NCI-H524 (cell line): ENCODE results near the gene KLHL30.

ENCODE experiments used
- DNase-seq, 2 experiments: peaks; one replicate each; lab custom pipeline; 2025; lab: John Stamatoyannopoulos, UW

Gene KLHL30, protein sequence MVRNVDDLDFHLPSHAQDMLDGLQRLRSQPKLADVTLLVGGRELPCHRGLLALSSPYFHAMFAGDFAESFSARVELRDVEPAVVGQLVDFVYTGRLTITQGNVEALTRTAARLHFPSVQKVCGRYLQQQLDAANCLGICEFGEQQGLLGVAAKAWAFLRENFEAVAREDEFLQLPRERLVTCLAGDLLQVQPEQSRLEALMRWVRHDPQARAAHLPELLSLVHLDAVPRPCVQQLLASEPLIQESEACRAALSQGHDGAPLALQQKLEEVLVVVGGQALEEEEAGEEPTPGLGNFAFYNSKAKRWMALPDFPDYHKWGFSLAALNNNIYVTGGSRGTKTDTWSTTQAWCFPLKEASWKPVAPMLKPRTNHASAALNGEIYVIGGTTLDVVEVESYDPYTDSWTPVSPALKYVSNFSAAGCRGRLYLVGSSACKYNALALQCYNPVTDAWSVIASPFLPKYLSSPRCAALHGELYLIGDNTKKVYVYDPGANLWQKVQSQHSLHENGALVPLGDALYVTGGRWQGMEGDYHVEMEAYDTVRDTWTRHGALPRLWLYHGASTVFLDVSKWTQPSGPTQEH

GRCh38 chr2:238138331-238139195 is at the start of gene KLHL30:
TSS of gene KLHL30 (plus strand) at chr2:238138668. CDS start at chr2:238140755, 2,087 bp downstream.
- no peak for DNase-seq

GRCh38 chr2:238090887-238091286 is 47.6 kb upstream of the KLHL30 start:
- no peak for DNase-seq

GRCh38 chr2:238091436-238092060 is 46.9 kb upstream of the KLHL30 start:
- no peak for DNase-seq

GRCh38 chr2:238092486-238093035 is 45.9 kb upstream of the KLHL30 start:
- no peak for DNase-seq

GRCh38 chr2:238093181-238094140 is 45.0 kb upstream of the KLHL30 start:
- DNase-seq, result no peak

GRCh38 chr2:238094438-238095022 is 43.9 kb upstream of the KLHL30 start:
- DNase-seq, result no peak

GRCh38 chr2:238095143-238095542 is 43.3 kb upstream of the KLHL30 start:
- no peak for DNase-seq

- peak in 1 of 2 experiments; percentile 11 for DNase-seq
These were observed 42.0 kb upstream of the KLHL30 start for GRCh38 chr2:238096311-238097011.

DNA sequence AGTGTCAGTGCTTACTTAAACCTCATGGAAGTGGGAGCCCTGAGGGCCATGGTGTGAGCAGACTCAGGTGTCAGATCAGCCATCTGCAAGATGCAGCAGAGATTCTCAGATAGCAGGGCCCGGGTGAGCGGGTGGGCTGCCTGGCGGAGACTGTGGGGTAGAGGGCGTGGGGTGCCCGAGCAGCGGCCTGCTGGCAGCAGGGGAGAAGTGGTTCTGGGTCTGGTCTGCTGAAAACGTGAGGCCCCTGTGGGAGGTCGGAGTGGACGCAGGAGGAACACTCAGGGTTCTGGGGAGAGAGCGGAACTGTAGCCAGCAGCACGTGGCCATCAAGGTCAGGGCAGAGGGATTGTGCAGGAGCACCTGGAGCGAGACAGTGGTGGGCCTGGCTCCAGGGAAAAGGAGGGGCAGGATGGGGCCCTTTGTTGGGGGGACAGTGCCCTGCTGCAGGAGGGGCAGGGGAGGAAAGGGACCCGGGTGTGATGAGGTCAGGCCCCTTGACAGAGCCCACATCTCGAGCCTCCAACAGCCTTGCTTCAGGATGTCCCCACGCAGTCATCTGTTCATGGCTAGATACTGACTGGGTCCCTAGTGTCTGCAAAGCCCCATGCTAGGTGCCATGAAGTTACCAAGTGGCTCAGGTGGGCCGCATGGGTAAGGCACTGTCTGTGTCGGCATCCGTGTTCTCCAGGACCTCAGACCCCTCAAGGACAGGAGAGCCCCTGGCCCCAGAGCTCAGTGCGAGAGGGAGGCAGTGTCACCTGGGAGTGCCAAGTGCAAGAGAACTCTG is 41.1 kb upstream of the KLHL30 start:
- DNase-seq, result no peak

DNA sequence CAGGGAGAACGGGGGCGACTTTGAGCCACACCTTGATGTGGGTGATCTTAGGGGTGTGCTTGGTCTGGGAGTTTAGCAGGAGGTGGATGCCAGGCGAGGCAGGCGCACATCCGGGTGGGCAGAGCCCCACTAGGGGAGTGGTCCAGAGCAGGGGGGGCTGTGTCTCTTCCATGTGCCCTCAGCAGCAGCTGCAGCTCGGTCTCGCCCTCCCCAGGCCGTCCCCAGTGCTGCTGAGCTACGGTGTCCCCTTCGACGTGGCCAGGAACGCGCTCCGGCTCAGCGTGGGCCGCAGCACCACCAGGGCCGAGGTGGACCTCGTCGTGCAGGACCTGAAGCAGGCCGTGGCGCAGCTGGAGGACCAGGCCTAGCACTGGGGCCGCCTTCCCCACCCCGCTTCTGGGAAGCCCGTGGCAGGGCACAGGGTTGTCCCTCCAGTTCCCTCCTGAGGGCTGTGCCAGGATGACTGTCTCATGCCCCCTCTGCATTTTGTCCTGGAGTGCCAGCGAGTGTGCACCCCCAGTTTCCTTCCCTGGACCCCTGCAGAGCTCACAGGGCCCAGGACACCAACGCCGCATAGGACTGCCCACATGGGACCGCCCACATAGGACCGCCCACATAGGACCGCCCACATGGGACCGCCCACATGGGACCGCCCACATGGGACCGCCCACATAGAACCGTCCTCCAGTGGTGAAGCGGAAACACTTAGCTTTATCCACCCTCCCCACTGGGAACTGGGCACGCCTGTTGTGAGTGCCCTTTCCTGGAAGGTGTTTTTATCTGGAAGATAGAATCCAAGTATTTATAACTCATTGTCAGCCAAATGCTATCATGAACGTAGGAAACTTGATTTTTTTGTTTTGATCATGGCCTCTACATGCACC is 40.2 kb upstream of the KLHL30 start:
- DNase-seq, result peak in 1 of 2 experiments; percentile 24

DNA sequence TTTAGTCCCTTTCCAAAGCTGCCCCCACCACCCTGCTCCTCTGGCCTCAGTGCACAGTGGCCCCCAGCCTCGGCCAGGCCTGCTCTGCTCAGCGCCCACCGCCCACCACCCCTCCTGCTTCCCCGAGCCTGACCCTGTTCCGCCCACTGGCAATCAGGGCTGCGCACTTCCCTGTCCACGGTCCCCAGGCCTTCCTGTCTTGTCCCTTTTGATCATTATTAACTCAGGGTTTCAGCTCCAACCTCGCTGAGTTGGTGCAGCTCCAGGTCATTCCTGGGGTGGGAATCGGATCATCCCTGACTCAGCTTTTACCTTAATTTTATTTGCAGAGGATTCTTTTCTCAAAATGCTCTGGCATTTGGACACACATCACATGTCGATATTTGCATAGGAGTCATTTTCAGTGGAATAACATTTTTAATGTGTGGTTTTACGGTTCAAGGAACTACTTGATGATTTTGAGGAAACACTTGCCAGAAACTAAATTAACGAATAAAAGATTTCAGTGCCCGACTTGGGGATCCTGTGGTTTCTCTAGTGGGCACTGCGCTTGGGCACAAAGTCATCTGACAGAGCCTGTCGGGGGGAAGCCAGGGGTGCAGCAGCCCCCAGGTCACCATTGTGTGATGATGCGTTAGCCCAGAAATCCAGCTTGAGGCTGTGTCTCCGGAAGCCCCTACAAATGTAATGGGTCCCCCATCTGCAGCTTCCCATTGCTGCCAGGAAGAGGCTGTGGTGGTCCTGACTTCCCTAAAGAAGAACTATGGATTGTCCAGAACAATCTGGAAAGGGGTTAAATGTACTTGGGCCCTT is 39.4 kb upstream of the KLHL30 start:
- no peak for DNase-seq

- no peak for DNase-seq
These were observed 38.8 kb upstream of the KLHL30 start for GRCh38 chr2:238099714-238100048.

- peak; percentile 71 to 88 for DNase-seq
These were observed 38.2 kb upstream of the KLHL30 start, which contains the start of gene ESPNL for GRCh38 chr2:238100049-238100820. TSS of gene ESPNL (plus strand) at chr2:238100340. CDS start at chr2:238100420, 80 bp downstream.

- peak in 1 of 2 experiments; percentile 26 for DNase-seq
These were observed 37.4 kb upstream of the KLHL30 start for GRCh38 chr2:238100821-238101771.
